GM12873 (cell line): ENCODE data around the gene HERPUD2.

Source experiments
- CTCF ChIP-seq: IDR thresholded peaks from 2 replicates; pipeline ENCODE4 v1.5.1; 2012; ENCODE audit warnings: low read depth, mild to moderate bottlenecking, moderate library complexity, low read length, control low read depth; ENCODE audit not compliant: insufficient read depth; ENCODE audit errors: missing control alignments

The HERPUD2 gene

GRCh38 chr7:35619863-35620262 is 75.1 kb downstream of the HERPUD2 start:
- no peak for TF ChIP-seq CTCF

GRCh38 chr7:35617041-35617440 is 77.9 kb downstream of the HERPUD2 start:
- TF ChIP-seq CTCF = no peak

GRCh38 chr7:35613150-35613549 is 81.8 kb downstream of the HERPUD2 start:
- no peak for TF ChIP-seq CTCF

GRCh38 chr7:35605760-35606159 is 89.2 kb downstream of the HERPUD2 start:
- no peak for TF ChIP-seq CTCF

GRCh38 chr7:35604595-35604994 is 90.3 kb downstream of the HERPUD2 start:
- TF ChIP-seq CTCF = no peak

- no peak for TF ChIP-seq CTCF
Observed at GRCh38 chr7:35599645-35600044, 95.3 kb downstream of the HERPUD2 start.

- TF ChIP-seq CTCF = no peak
Observed at GRCh38 chr7:35599061-35599460, 95.9 kb downstream of the HERPUD2 start.
